G401.6 (cell line): Measurements from ENCODE around the gene TIMP2.

Source experiments
- FAIRE-seq: peaks from 2 replicates; lab custom pipeline; 2012; peaks lifted over from hg19 to GRCh38; lab: Jason Lieb, UNC

The TIMP2 gene

GRCh38 chr17:78865682-78866390 lies 59.4 kb downstream of the TIMP2 start:
- peak; percentile 78 for FAIRE-seq

GRCh38 chr17:78864117-78864516 lies 61.1 kb downstream of the TIMP2 start:
- FAIRE-seq: no peak

GRCh38 chr17:78862073-78863023 lies 62.8 kb downstream of the TIMP2 start:
- no peak for FAIRE-seq

DNA sequence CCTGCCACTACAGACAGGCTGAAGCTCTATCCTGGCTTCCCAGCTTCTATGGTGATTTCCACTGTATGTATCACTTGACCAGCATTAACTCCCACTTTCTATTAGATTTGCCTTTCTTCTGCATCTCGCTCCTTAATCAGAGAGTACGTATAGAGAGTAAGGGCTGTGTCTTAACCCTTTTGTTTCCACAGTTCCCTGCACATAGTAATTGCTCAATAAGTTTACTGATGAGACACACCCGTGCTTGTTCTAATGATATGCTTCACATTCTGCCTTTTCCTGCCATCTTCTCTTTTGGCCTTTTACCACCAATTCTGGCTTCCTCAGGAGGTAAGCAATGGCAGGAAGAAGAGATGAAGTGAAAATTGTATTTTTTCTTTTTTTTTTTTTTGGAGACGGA lies 64.0 kb downstream of the TIMP2 start:
- no peak for FAIRE-seq

- no peak for FAIRE-seq
Observed at GRCh38 chr17:78859051-78859450, 66.1 kb downstream of the TIMP2 start.

DNA sequence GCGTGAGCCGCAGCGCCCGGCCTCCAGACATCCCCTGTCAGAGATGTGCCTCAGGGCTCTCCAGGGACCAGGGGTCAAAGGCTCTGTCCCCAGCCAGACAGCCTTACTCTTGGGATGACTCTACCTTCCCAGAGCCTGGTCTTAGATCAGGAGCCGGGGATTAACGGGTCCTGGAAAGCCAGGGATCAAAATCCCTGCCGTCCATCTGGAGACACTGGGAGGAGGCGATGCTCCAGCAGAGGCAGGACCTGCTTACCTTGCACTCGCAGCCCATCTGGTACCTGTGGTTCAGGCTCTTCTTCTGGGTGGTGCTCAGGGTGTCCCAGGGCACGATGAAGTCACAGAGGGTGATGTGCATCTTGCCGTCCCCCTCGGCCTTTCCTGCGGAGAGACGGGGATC lies 67.9 kb downstream of the TIMP2 start:
- FAIRE-seq: no peak

DNA sequence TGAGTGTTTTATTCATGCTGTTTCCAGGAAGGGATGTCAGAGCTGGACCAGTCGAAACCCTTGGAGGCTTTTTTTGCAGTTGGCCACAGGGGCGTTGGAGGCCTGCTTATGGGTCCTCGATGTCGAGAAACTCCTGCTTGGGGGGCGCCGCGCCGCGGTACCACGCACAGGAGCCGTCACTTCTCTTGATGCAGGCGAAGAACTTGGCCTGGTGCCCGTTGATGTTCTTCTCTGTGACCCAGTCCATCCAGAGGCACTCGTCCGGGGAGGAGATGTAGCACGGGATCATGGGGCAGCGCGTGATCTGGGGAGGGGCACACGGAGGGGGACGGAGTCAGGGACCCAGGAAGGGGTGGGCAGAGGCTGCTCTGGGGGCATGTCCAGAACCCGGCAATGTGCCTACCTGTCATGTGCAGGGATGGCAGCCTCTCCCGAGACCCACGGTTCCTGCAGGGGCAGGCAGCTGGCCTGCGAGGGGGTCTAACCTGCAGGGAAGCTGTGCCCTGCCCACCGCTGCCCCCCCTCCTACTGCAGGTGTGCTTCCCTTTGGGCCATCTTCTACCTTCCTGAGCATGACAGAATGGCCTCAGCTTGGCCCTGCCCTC lies 69.5 kb downstream of the TIMP2 start:
- no peak for FAIRE-seq

DNA sequence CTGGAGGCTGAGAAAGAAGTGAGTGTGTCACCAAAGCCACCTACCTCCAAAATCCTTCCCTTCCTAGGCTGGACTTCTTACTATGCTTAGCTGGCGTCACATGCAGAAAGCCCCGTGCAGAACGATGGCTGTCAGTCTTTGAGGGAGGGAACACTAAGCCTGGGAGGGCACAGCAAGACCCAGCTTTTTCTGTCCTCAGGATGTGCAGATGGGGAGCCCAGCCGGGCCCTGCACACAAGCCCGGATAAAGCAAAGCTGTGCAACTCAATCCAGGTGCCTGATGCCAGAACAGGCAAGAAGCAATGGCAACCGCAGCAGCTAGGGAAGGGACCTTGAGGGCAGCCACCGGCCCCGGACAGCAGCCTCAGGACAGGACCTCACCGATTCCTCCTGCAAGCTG lies 70.7 kb downstream of the TIMP2 start:
- no peak for FAIRE-seq

GRCh38 chr17:78853926-78854394 lies 71.2 kb downstream of the TIMP2 start:
- FAIRE-seq: no peak

DNA sequence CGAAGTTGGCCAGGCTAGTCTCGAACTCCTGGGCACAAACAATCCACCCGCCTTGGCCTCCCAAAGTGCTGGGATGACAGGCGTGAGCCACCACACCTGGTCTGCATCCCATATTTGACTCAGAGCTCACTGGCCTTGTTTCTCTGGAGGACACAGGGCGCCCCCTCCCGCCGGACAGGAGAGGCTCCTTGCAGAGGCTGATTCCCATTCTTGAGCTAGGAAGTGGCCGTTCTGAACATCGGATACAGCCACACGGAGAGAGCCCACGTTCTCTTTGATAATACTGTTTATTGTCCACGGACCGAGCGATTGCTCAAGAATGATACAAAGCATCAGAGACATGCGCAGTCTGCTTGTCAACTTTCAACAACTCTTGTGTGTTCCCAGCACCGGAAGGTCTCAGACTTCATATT lies 72.5 kb downstream of the TIMP2 start:
- FAIRE-seq: no peak

- no peak for FAIRE-seq
Observed at GRCh38 chr17:78849026-78849425, 76.2 kb downstream of the TIMP2 start.

GRCh38 chr17:78847052-78847451 lies 78.1 kb downstream of the TIMP2 start:
- FAIRE-seq: peak; percentile 69

DNA sequence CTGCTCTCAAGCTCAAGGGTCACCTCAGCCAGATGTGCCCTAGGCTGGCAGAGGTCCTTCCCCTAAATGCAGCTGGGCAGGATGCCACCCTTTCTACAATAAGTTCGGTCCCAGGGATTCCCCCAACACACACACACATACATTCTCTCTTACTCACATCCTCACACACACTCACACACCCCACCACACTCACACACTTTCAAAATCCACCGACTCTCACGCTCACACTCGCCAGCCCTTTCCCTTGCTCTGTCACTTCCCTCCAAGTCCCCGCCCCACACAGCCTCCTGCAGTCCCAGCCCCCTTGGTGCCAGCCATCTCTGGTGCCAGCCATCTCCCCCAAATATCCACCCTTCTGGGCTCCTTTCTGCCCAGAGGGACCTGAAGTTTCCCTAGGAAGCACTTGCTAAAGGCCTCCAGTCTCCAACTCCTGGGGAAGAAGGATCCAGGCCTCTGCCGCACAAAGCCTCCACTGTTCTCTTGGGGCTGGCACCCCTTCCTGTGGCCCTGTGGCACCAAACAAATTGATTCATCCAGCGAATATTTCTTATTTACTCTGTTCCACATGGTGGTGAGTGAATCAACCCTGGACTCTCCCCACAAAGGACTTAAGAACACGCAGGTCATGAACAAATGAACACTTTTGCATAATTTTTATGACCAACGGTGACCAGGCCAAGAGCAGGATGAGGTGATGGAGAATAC lies 80.7 kb downstream of the TIMP2 start:
- no peak for FAIRE-seq

GRCh38 chr17:78842881-78843565 lies 82.2 kb downstream of the TIMP2 start:
- FAIRE-seq: no peak

DNA sequence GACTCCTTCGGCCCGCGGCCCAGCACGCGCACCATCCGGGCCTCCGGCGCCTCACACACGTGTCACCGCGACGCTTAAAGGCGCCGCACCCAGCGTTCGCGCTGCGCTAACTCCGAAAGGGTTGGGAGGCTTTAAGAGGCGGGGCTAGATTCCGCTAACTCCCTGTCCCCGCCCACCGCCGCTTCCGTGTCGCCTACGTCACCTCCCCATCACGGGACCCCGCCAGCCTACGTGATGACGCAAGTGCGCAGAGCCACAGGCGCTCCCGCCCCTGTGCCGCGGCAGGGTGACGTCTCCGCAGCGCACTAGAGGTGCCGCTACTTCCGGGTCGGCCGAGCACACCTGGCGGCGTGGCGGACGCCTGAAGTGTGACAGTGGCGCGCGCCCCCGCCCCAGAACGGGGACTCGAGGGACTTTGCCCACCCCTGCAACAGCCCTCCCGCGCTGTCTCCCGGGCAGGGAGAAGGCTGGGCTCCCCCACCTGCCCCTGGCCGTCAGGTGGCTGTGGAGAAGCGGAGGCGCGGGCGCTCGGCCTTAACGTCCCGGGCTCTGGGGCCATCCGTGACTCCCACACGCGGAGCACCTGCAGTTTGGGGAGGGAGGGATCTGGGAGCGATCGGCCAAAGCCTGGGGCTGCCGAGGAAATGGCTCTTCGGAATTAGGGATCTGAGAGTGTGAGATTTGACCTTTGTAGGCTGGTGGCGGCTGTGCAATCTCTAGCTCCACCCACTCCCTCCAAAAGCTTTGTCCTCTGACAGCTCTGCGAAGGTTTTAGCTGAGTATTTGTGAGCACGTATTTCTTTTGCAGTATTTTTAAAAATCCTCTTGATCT lies 84.2 kb downstream of the TIMP2 start, which contains the start of gene USP36:
Gene USP36, minus strand, starts transcription at position 35 of the 832 bp plus-strand sequence. CDS start 4,451 bp downstream, outside the sequence.
- peak; percentile 94 for FAIRE-seq

DNA sequence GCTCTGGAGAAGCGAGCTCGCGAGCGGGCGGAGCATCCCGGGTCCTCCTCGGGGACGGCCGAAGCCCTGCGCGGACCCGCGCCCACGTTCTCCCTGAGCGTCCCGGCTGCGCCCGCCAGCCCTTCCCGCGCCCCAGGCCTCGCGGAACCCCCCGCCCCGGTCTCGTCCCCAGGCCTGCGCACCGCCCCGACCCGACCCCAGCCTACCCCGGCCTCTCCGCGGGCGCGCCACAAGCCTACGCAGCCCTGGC lies 84.7 kb downstream of the TIMP2 start:
- no peak for FAIRE-seq

DNA sequence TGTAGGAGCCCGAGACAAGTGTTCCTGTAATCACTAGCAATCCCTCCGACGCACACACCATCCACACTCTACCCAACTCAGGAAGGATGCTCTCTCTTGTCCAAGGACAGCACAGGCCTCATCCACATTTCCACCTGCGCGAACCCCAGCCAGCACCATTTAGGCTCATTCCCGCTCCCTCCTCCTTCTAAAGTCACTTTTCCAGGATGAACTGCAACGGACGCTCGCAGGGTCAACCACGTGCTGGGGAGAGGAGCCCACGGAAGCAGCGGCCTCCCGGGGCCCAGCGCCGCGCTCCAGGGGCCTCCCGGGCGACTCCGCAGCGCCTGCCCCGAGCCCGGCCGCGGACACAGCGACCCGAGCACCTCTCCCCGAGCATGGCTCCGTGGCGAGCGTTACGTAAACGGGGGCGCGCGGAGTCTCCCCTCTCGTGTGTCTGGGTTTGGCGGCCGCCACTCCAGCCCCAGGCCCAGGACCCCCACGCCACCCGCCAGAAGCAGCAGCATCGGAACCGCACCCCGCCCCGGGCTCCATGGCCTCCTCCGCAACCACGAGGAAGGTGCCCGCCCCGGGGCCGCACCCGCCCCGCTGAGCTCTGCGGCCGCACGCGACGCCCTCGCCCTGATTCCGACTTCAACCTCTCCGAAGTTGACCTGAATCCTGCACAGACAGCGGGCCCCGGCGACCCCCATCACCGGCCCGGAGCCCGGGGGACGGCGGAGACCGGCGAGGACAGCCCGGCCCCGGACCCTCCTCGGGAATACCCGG lies 85.2 kb downstream of the TIMP2 start:
- FAIRE-seq: no peak

- FAIRE-seq: no peak
Observed at GRCh38 chr17:78839235-78839761, 85.9 kb downstream of the TIMP2 start.

GRCh38 chr17:78838574-78839005 lies 86.6 kb downstream of the TIMP2 start:
- FAIRE-seq: no peak
